ENCODE data around the gene PDS5B. TPM values are rescaled to one million over a fixed set of nuclear protein-coding genes. Genes with fewer than 3 reads are reported as not detected.
"Not testable (repeated sequence)": the region's sequence is repeated elsewhere in the genome, so short reads cannot be mapped to it uniquely, and the experiment has no call there.

Gene PDS5B
- total RNA-seq, 4 donors from 2014 or later = 37.1 to 78.9 (median 44.9) TPM

DNA sequence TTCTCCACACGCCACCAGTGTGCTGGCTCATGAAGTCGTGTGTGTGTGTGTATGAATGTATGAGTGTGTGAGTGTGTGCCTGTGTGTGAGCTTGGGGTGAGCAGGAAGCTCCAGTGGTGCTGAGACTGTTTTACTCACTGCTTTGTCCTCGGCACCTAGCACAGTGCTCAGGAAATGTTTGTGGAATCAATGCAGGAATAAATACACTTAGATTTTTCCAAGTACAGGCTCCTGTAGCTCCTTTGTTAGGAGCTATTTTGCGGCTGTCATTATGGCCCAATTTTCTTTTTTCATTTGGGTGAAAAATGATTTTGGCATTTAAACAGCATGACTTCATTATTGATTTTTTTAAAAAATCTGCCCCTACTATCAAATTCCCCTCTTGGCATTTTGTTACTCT, 236.5 kb downstream of the PDS5B start:
- Histone ChIP-seq H3K36me3 (no peaks in the 10 kb centered on the region), H3K9me3 (no peaks in the 10 kb centered on the region), H3K27me3 (no peaks in the 10 kb centered on the region), H3K27ac (no peak overlapping the region), H3K4me3 (no peak overlapping the region), H3K4me1 (peaks cover 0 to 7% (median 0%) of the 10 kb centered on the region in 3 donors)
- TF ChIP-seq POLR2A (IDR thresholded peaks at IDR 0.05) (no peak), POLR2AphosphoS5 (IDR thresholded peaks at IDR 0.05) (no peak), EP300 (IDR thresholded peaks at IDR 0.05) (no peak)
- TF ChIP-seq, protein P1, sequence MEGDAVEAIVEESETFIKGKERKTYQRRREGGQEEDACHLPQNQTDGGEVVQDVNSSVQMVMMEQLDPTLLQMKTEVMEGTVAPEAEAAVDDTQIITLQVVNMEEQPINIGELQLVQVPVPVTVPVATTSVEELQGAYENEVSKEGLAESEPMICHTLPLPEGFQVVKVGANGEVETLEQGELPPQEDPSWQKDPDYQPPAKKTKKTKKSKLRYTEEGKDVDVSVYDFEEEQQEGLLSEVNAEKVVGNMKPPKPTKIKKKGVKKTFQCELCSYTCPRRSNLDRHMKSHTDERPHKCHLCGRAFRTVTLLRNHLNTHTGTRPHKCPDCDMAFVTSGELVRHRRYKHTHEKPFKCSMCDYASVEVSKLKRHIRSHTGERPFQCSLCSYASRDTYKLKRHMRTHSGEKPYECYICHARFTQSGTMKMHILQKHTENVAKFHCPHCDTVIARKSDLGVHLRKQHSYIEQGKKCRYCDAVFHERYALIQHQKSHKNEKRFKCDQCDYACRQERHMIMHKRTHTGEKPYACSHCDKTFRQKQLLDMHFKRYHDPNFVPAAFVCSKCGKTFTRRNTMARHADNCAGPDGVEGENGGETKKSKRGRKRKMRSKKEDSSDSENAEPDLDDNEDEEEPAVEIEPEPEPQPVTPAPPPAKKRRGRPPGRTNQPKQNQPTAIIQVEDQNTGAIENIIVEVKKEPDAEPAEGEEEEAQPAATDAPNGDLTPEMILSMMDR (IDR thresholded peaks at IDR 0.05) = no peak
- no peak for ATAC-seq
- WGBS, 2 donors (ENCODE audit: low coverage in 1 of 2) = 49 to 74% methylated on average over 4 of the region's 4 CpGs

DNA sequence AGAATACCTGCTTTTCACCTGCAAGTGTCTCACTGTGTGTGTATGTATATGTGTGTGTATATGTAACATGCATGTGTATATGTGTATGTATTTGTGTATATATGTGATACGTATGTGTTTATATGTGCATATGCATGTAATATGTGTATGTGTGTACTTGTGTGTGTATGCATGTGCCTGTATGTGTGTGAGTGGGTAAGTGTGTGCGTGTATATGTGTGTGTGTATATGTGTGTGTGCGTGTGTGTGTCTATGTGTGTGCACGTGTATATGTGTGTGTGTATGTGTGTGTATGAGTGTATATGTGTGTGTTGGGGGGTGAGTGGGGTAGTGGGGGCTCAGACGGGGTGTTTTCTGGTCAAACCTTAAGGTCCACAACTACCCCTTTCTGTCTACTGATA, 237.3 kb downstream of the PDS5B start:
- WGBS, 2 donors (ENCODE audit: low coverage in 1 of 2) = 80 to 81% methylated on average over 3 to 5 of the region's 5 CpGs
- Histone ChIP-seq H3K9me3 (no peaks in the 10 kb centered on the region), H3K4me3 (no peak overlapping the region), H3K27me3 (no peaks in the 10 kb centered on the region), H3K36me3 (no peaks in the 10 kb centered on the region), H3K27ac (no peak overlapping the region), H3K4me1 (peaks cover 0 to 7% (median 0%) of the 10 kb centered on the region in 3 donors)
- no peak for ATAC-seq
- TF ChIP-seq POLR2A (IDR thresholded peaks at IDR 0.05) (no peak), EP300 (IDR thresholded peaks at IDR 0.05) (no peak), POLR2AphosphoS5 (IDR thresholded peaks at IDR 0.05) (no peak)
- TF ChIP-seq, protein P1 (IDR thresholded peaks at IDR 0.05) = no peak

DNA sequence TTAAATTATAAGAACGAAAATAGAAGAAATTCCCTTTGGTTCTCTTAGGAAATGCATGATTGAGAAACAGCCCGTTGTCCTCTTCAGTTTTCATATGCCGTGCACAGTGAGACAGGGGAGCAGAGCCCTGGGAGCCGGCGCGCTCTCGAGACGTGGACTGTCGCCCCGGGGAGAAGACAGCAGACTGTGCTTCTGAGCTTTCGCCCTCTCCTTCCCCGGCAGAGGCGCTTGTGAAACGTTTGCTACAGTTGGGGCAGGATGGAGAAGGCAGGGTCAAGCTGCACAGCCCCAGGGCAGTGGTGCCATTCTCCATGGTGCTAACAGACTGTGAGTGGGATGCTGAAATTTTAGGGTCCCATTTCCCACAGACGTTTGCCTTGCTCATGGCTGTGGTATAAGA, 237.8 kb downstream of the PDS5B start:
- no peak for ATAC-seq
- Histone ChIP-seq H3K4me3 (no peak overlapping the region), H3K9me3 (no peaks in the 10 kb centered on the region), H3K27ac (no peak overlapping the region), H3K36me3 (no peaks in the 10 kb centered on the region), H3K27me3 (no peaks in the 10 kb centered on the region), H3K4me1 (peaks cover 0 to 7% (median 0%) of the 10 kb centered on the region in 3 donors)
- TF ChIP-seq, protein P1 (IDR thresholded peaks at IDR 0.05) = no peak
- no peak for TF ChIP-seq POLR2A (IDR thresholded peaks at IDR 0.05)
- no peak for TF ChIP-seq EP300 (IDR thresholded peaks at IDR 0.05)
- no peak for TF ChIP-seq POLR2AphosphoS5 (IDR thresholded peaks at IDR 0.05)
- WGBS, 2 donors (ENCODE audit: low coverage in 1 of 2) = 67 to 79% methylated on average over 1 to 7 of the region's 15 CpGs

DNA sequence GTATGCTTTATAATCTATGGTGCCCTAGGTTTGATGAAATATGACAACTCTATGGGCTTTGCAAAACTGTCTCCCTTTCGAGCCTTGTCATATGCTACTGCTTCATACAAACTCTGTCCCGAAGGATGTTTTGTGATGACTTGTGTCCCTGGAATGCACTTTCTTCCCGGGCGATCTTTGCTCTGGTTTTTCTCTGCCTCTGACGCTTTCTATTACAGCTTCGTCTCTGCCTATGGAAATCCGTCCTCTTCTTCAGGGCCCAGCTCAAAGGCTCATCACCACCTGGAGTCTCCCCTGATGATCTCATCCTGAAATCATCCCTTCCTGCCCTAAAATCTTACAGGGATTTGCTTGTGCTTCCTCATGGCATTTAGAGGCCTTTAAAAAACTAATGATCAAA, 238.4 kb downstream of the PDS5B start:
- ATAC-seq = peak; percentile 46
- no peaks in the 10 kb centered on the region for H3K9me3 ChIP-seq
- no peak overlapping the region for H3K4me3 ChIP-seq
- no peaks in the 10 kb centered on the region for H3K36me3 ChIP-seq
- no peak overlapping the region for H3K27ac ChIP-seq
- 26 to 36% methylated on average over 7 of the region's 7 CpGs for WGBS, 2 donors (ENCODE audit: low coverage in 1 of 2)
- TF ChIP-seq POLR2AphosphoS5 (IDR thresholded peaks at IDR 0.05) (peak; percentile 39), POLR2A (IDR thresholded peaks at IDR 0.05) (no peak), EP300 (IDR thresholded peaks at IDR 0.05) (no peak)
- TF ChIP-seq, protein P1 (IDR thresholded peaks at IDR 0.05) = no peak
- peaks cover 0 to 7% (median 0%) of the 10 kb centered on the region in 3 donors for H3K4me1 ChIP-seq
- no peaks in the 10 kb centered on the region for H3K27me3 ChIP-seq

DNA sequence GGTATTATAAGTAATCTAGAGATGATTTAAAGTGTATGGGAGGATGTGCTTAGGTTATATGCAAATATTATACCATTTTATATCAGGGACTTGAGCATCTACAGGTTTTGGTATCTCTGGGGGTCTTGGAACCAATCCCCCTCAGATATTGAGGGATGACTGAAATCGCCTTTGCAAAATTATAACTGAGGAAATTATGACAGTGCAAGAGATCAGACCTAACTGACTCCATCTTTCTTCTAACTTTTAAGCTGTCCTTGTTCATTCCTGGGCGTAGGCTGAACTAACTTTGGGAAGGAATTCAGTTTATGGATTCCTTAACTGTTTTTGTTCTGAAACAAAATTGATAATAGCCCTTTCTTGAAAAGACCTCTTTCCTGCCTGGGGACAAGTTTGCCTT, 239.2 kb downstream of the PDS5B start:
- no peak overlapping the region for H3K27ac ChIP-seq
- no peaks in the 10 kb centered on the region for H3K27me3 ChIP-seq
- 70 to 79% methylated on average over 2 of the region's 2 CpGs for WGBS, 2 donors (ENCODE audit: low coverage in 1 of 2)
- H3K4me1 ChIP-seq = peaks cover 0 to 7% (median 0%) of the 10 kb centered on the region in 3 donors
- no peaks in the 10 kb centered on the region for H3K9me3 ChIP-seq
- ATAC-seq = no peak
- H3K36me3 ChIP-seq = no peaks in the 10 kb centered on the region
- TF ChIP-seq EP300 (IDR thresholded peaks at IDR 0.05) = no peak
- TF ChIP-seq POLR2AphosphoS5 (IDR thresholded peaks at IDR 0.05) = no peak
- TF ChIP-seq, protein P1 (IDR thresholded peaks at IDR 0.05) = no peak
- TF ChIP-seq POLR2A (IDR thresholded peaks at IDR 0.05) = no peak
- H3K4me3 ChIP-seq = no peak overlapping the region

DNA sequence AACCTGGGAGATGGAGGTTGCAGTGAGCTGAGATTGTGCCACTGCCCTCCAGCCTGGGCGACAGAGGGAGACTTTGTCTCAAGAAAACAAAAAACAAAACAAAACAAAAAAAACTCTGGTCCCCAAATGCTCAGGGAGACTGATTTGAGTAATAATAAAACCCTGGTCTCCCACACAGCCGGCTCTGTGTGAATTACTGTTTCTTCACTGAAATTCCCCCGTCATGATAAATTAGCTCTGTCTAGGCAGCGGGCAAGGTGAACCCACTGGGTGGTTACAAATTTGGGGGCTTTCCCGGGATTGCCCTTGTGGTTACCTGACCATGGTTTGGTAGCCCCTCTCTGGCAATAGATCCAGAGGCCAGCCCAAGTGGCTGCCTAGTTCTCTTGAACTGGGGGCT, 240.1 kb downstream of the PDS5B start:
- not testable (repeated sequence) for H3K27ac ChIP-seq, H3K9me3 ChIP-seq, H3K36me3 ChIP-seq, H3K4me3 ChIP-seq, H3K4me1 ChIP-seq, ATAC-seq, H3K27me3 ChIP-seq
- WGBS, 2 donors (ENCODE audit: low coverage in 1 of 2) = 95 to 100% methylated on average over 3 to 5 of the region's 5 CpGs

Data from gastroesophageal sphincter (tissue), 4 donors.